Esophagus mucosa (tissue), 1 donor: ENCODE results near the gene NEDD8. TPM values are rescaled to one million over a fixed set of nuclear protein-coding genes. Genes with fewer than 3 reads are reported as not detected.

Experiments used
- ATAC-seq: fragments of 200-7000 bp; cut with Tn5 transposase; one replicate; pipeline ENCODE4 v1.9.1; 2020
- total RNA-seq: library from RNA; stranded (reverse); gene quantifications from one replicate; pipeline ENCODE4 v1.2.4, GENCODE V29; 2023
- donor health status: DM: yes; HTN: yes; CAD: no.

NEDD8 gene
- 131 TPM for total RNA-seq

- peak; percentile 69 for ATAC-seq
Measured at GRCh38 chr14:24232121-24232644, at the start of gene NEDD8. Gene NEDD8, minus strand, starts transcription at chr14:24232367. Its CDS starts 100 bp downstream, at chr14:24232267.

GRCh38 chr14:24281636-24282035 lies 49.5 kb upstream of the NEDD8 start:
- ATAC-seq = no peak

GRCh38 chr14:24280797-24281460 lies 48.8 kb upstream of the NEDD8 start:
- ATAC-seq = peak; percentile 60

- ATAC-seq = peak; percentile 87
Measured at GRCh38 chr14:24279301-24280186, 47.4 kb upstream of the NEDD8 start.

- ATAC-seq = no peak
Measured at GRCh38 chr14:24278424-24278823, 46.3 kb upstream of the NEDD8 start.

- no peak for ATAC-seq
Measured at GRCh38 chr14:24277606-24278321, 45.6 kb upstream of the NEDD8 start.

GRCh38 chr14:24277071-24277470 lies 44.9 kb upstream of the NEDD8 start:
- ATAC-seq = no peak

- peak; percentile 73 for ATAC-seq
Measured at GRCh38 chr14:24274101-24274543, 42.0 kb upstream of the NEDD8 start.

GRCh38 chr14:24273422-24273998 lies 41.3 kb upstream of the NEDD8 start:
- ATAC-seq = peak; percentile 26

GRCh38 chr14:24272467-24272866 lies 40.3 kb upstream of the NEDD8 start:
- peak; percentile 11 for ATAC-seq

GRCh38 chr14:24271834-24272263 lies 39.7 kb upstream of the NEDD8 start:
- no peak for ATAC-seq

GRCh38 chr14:24271134-24271833 lies 39.1 kb upstream of the NEDD8 start, which contains the start of gene RABGGTA:
Gene RABGGTA, minus strand, starts transcription at chr14:24271597. Its CDS starts 482 bp downstream, at chr14:24271115.
- peak; percentile 80 for ATAC-seq

- ATAC-seq = no peak
Measured at GRCh38 chr14:24270537-24271133, 38.5 kb upstream of the NEDD8 start.

GRCh38 chr14:24269910-24270536 lies 37.9 kb upstream of the NEDD8 start:
- no peak for ATAC-seq

GRCh38 chr14:24269368-24269767 lies 37.2 kb upstream of the NEDD8 start:
- ATAC-seq = no peak

GRCh38 chr14:24268225-24268624 lies 36.1 kb upstream of the NEDD8 start:
- ATAC-seq = no peak

GRCh38 chr14:24267516-24267915 lies 35.3 kb upstream of the NEDD8 start:
- ATAC-seq = no peak

- ATAC-seq = no peak
Measured at GRCh38 chr14:24266344-24267244, 34.4 kb upstream of the NEDD8 start.

- peak; percentile 77 for ATAC-seq
Measured at GRCh38 chr14:24264298-24264697, 32.1 kb upstream of the NEDD8 start.

- ATAC-seq = peak; percentile 25
Measured at GRCh38 chr14:24263848-24264247, 31.7 kb upstream of the NEDD8 start.
